OCI-LY3 (cell line): Measurements from ENCODE around the gene SFXN5.

ENCODE experiments used
- EZH2phosphoT487 ChIP-seq: fragments of 200-600 bp; shearing (Covaris generic); IDR thresholded peaks from 2 replicates; pipeline ENCODE4 v1.6.1; 2018; ENCODE audit warnings: antibody characterized with exemption, mixed run types, low read depth
- TF ChIP-seq, protein P1 (sequence below): fragments of 200-600, 300-600 bp; sonication (generic); IDR thresholded peaks from 2 replicates; pipeline ENCODE4 v1.5.1; 2014; ENCODE audit warnings: antibody characterized with exemption, low read length, low read depth

DNA sequence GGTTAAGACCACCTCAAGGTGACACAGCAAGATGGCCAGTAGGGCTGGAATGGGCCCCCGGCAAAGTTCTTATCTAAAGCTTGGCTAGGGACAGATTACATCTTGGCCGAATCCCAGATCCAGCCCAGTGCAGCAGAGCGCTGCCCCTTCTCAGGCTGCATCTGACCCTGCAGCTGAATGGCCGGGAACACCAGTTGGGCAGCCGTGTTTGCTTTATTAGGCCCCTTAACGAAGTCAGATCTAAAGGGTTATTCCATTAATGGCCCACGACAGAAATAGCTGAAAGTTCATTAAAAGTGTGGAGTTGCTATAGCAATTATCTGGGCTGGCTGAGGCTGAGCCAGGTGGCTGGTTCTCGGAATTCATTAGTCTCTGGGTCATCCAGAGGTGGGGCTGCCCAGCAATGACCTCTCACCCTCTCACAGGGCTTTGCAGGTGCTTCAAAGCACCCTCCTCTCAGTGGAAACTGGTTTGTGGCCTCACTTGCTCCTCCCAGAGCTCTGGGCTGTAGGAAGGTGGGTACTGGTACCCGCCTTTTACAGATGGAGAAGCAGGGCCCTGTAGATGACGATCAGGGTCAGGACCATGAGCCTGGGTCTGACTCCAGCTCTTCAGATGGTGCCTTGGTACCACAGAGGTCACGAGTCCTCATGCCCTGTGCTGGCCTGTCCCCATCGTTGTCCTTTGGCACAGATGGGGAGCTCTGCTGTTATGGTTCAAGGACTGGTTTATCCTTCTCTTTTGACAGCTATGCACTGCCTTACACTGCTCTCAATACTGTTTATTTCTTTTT, 85.4 kb downstream of the SFXN5 start:
- TF ChIP-seq, protein P1, sequence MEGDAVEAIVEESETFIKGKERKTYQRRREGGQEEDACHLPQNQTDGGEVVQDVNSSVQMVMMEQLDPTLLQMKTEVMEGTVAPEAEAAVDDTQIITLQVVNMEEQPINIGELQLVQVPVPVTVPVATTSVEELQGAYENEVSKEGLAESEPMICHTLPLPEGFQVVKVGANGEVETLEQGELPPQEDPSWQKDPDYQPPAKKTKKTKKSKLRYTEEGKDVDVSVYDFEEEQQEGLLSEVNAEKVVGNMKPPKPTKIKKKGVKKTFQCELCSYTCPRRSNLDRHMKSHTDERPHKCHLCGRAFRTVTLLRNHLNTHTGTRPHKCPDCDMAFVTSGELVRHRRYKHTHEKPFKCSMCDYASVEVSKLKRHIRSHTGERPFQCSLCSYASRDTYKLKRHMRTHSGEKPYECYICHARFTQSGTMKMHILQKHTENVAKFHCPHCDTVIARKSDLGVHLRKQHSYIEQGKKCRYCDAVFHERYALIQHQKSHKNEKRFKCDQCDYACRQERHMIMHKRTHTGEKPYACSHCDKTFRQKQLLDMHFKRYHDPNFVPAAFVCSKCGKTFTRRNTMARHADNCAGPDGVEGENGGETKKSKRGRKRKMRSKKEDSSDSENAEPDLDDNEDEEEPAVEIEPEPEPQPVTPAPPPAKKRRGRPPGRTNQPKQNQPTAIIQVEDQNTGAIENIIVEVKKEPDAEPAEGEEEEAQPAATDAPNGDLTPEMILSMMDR, result no peak
- TF ChIP-seq EZH2phosphoT487, result no peak
